ENCODE results near the gene LRP5.

The LRP5 gene

GRCh38 chr11:68295940-68296339, 16.5 kb upstream of the LRP5 start:
- H3K27ac ChIP-seq, result no peak overlapping the region
- TF ChIP-seq CTCF (conservative IDR thresholded peaks at IDR 0.05; ENCODE audit: low read depth), result no peak
- DNase-seq (ENCODE audit: low spot score), result no peak
- CTCF ChIA-PET, result interaction anchor here (0.6 to 4.9 kb wide), 4 partner anchors 25 to 88 kb away, joined by 3 to 58 read pairs (median 11); partner anchors contain the start of gene C11orf24
- POLR2A ChIA-PET (ENCODE audit: low non-redundant PET), result interaction anchor here (1.2 kb wide), 1 partner anchor 38 kb away, joined by 3 read pairs; no protein-coding TSS in a partner anchor

- H3K27ac ChIP-seq, result no peak overlapping the region
- TF ChIP-seq CTCF (conservative IDR thresholded peaks at IDR 0.05; ENCODE audit: low read depth), result no peak
- DNase-seq (ENCODE audit: low spot score), result no peak
- CTCF ChIA-PET, result interaction anchor here (0.6 to 4.9 kb wide), 12 partner anchors 14 to 949 kb away, joined by 3 to 58 read pairs (median 3); partner anchors contain the start of genes C11orf24 and LRP5
- POLR2A ChIA-PET (ENCODE audit: low non-redundant PET), result interaction anchor here (1.2 kb wide), 1 partner anchor 38 kb away, joined by 3 read pairs; no protein-coding TSS in a partner anchor
These were observed 15.9 kb upstream of the LRP5 start for GRCh38 chr11:68296344-68297051.

GRCh38 chr11:68297052-68297378, 15.4 kb upstream of the LRP5 start:
- TF ChIP-seq CTCF (conservative IDR thresholded peaks at IDR 0.05; ENCODE audit: low read depth), result no peak
- H3K27ac ChIP-seq, result no peak overlapping the region
- ChIA-PET POLR2A (ENCODE audit: low non-redundant PET) (interaction anchor here (1.2 kb wide), 1 partner anchor 39 kb away, joined by 3 read pairs; no protein-coding TSS in a partner anchor), CTCF (interaction anchor here (0.5 to 4.9 kb wide), 16 partner anchors 9 to 950 kb away, joined by 3 to 58 read pairs (median 4); partner anchors contain the start of genes C11orf24 and LRP5)
- no peak for DNase-seq (ENCODE audit: low spot score)

- no peak for TF ChIP-seq CTCF (conservative IDR thresholded peaks at IDR 0.05; ENCODE audit: low read depth)
- no peak overlapping the region for H3K27ac ChIP-seq
- ChIA-PET POLR2A (ENCODE audit: low non-redundant PET) (no interaction called here), CTCF (interaction anchor here (0.5 to 4.9 kb wide), 12 partner anchors 9 to 950 kb away, joined by 3 to 58 read pairs (median 4); partner anchors contain the start of genes C11orf24 and LRP5)
- no peak for DNase-seq (ENCODE audit: low spot score)
These were observed 14.9 kb upstream of the LRP5 start for GRCh38 chr11:68297494-68297811.

- TF ChIP-seq CTCF (conservative IDR thresholded peaks at IDR 0.05; ENCODE audit: low read depth), result peak; percentile 97
- H3K27ac ChIP-seq, result no peak overlapping the region
- CTCF ChIA-PET, result interaction anchor here (0.5 to 4.9 kb wide), 16 partner anchors 8 to 1417 kb away, joined by 3 to 58 read pairs (median 3); partner anchors contain the start of gene C11orf24
- peak; percentile 74 for DNase-seq (ENCODE audit: low spot score)
- POLR2A ChIA-PET (ENCODE audit: low non-redundant PET), result interaction anchor here (0.9 kb wide), 1 partner anchor 26 kb away, joined by 3 read pairs; the partner anchor contains the start of gene C11orf24
These were observed 14.4 kb upstream of the LRP5 start for GRCh38 chr11:68297812-68298658.

Measured in RWPE1 (cell line).